Heart right ventricle (tissue), 16 donors: ENCODE measurements around the gene FXYD4. TPM values are rescaled to one million over a fixed set of nuclear protein-coding genes. Genes with fewer than 3 reads are reported as not detected.

ENCODE experiments used
- ATAC-seq, 8 donors: fragments of 200-7000 bp; cut with Tn5 transposase; one replicate each; pipeline ENCODE4 v1.9.1; 2020; ENCODE audit warnings: mild to moderate bottlenecking in 8 of 8, moderate library complexity in 8 of 8, moderate number of reproducible peaks in 1 of 8
- DNase-seq, 2 donors: peaks; one replicate each; pipeline ENCODE4 v3.0.0-alpha.2; 2020
- H3K27ac ChIP-seq, 10 donors: fragments of 200-600 bp; sonication (generic) in 2 of 10; one replicate each; pipeline versions ENCODE4 v1.5.0 to v1.8.0; 2020 to 2022; ENCODE audit warnings: mild to moderate bottlenecking in 3 of 10
- H3K27me3 ChIP-seq, 7 donors: fragments of 200-600 bp; one replicate each; pipeline ENCODE4 v1.8.0; 2021 to 2022; ENCODE audit warnings: mild to moderate bottlenecking in 2 of 7
- H3K36me3 ChIP-seq, 9 donors: fragments of 200-600 bp; sonication (generic) in 1 of 9; one replicate each; pipeline versions ENCODE4 v1.5.0 to v1.8.0; 2020 to 2022; ENCODE audit warnings: mild to moderate bottlenecking in 2 of 9
- H3K4me1 ChIP-seq, 9 donors: fragments of 200-600 bp; sonication (generic) in 1 of 9; one replicate each; pipeline versions ENCODE4 v1.5.0 to v1.8.0; 2020 to 2022; ENCODE audit warnings: mild to moderate bottlenecking in 4 of 9
- H3K4me3 ChIP-seq, 10 donors: fragments of 200-600 bp; sonication (generic) in 2 of 10; one replicate each; pipeline versions ENCODE4 v1.5.0 to v1.8.0; 2020 to 2022; ENCODE audit warnings: mild to moderate bottlenecking in 7 of 10, moderate library complexity in 2 of 10
- H3K9me3 ChIP-seq, 11 donors: fragments of 200-600 bp in 10 of 11; sonication (generic) in 2 of 11; one replicate each; pipeline versions ENCODE4 v1.5.0 to v1.8.0; 2013 to 2022; ENCODE audit warnings: mild to moderate bottlenecking in 2 of 11, control low read depth in 1 of 11, moderate library complexity in 1 of 11
- CTCF ChIP-seq, 9 donors: fragments of 200-600 bp; sonication (generic) in 2 of 9; IDR thresholded peaks; one replicate each; pipeline versions ENCODE4 v1.5.0 to v1.8.0; 2021 to 2022; ENCODE audit warnings: antibody characterized with exemption in 9 of 9, mild to moderate bottlenecking in 5 of 9, moderate library complexity in 1 of 9
- WGBS, 2 donors: extraction: QIAGEN DNeasy Blood & Tissue Kit; methylation state at CpG; one replicate each; pipeline ENCODE4 v1.1.7; 2013; ENCODE audit warnings: inconsistent platforms in 1 of 2; 5-methylcytosine and 5-hydroxymethylcytosine counted together
- intact Hi-C, 10 donors: fragments of 100-400 bp; cut with DNase I; formaldehyde crosslinking; loops; one replicate each; pipeline versions ENCODE4 v1.11.1 to v1.14.2; 2022
- polyA plus RNA-seq, 2 donors: library from polyadenylated mRNA; stranded (reverse); fragments of 200-250 nt; gene quantifications; one replicate each; pipeline ENCODE4 v1.2.3, GENCODE V29; 2013
- total RNA-seq, 10 donors: library from RNA; stranded (reverse); fragmentation: NEBNext Ultra II Directional in 3 of 10; extraction: Animal tissue kit (Norgen Biotek cat#: 25700) in 3 of 10; gene quantifications; one replicate each; pipeline versions ENCODE4 v1.2.1 to v1.2.4, GENCODE V29; 2021 to 2023
- donor health status: Arrhythmogenic right ventricular cardiomyopathy.
- donor health status: ischemic (EF 13 %, LVEDD 7.1; RV severe dilation, severe dysfunction).
- donor health status: healthy with polysubstance abuse.
- donor health status: DM: no; HTN: yes; CAD: no.
- donor health status: DM: no; HTN: no; CAD: no.
- donor health status: ischemic (EF 25% LVEDD 6.9; RV normal size, moderate dysfunction).
- donor health status: ischemic (EF 25% LVEDD 5.7; RV mildly dilated, moderate dysfunction).
- donor health status: healthy.
- donor health status: DM: yes; HTN: yes; CAD: no.
- donor health status: Ischemic cardiomyopathy.
- donor health status: ischemic (EF 35%, LVEDD 5.7; RV mildly dilated, moderate dysfunction).
- donor health status: nonischemic (EF 11% LVEDD 7.7; RV severe dilation, severe dysfunction).
- donor health status: DM: yes; HTN: yes; CAD: no.
- donor health status: PGD.
- donor health status: ischemic (EF 29% LVEDD 5.4; RV normal size, mild dysfunction).
- donor health status: nonischemic (EF 23%, LVEDD 6.1; RV moderate dilation, normal function).

FXYD4 gene
- total and polyA plus RNA-seq, 12 donors = 0.42 to 1.5 TPM; not detected in 10

GRCh38 chr10:43407148-43407575 lies 35.7 kb downstream of the FXYD4 start:
- Histone ChIP-seq H3K36me3 (peaks cover 0 to 18% (median 0%) of the 10 kb centered on the region in 9 donors), H3K27me3 (no peaks in the 10 kb centered on the region), H3K4me3 (peak overlapping the region; percentile 52 to 93 (median 83)), H3K9me3 (no peaks in the 10 kb centered on the region), H3K27ac (peak overlapping the region; percentile 96 to 100 (median 98)), H3K4me1 (peaks cover 2 to 64% (median 51%) of the 10 kb centered on the region in 9 donors)
- TF ChIP-seq CTCF (IDR thresholded peaks at IDR 0.05) = no peak
- 0 to 1% methylated on average over 59 of the region's 59 CpGs for WGBS, 2 donors
- DNase-seq (peak; percentile 50 to 67), ATAC-seq (peak in 6 of 8 donors; percentile 20 to 46 (median 30))
- intact Hi-C loops = loop anchor here in 2 of 10 donors (1.0 to 5.0 kb wide), 2 partner anchors 10 to 1590 kb away; no protein-coding TSS in a partner anchor

GRCh38 chr10:43407576-43408330 lies 36.3 kb downstream of the FXYD4 start:
- intact Hi-C loops = loop anchor here in 2 of 10 donors (1.0 to 5.0 kb wide), 3 partner anchors 10 to 1590 kb away; partner anchors contain the start of gene ZNF487 (in 1 of the 2)
- 2% methylated on average over 56 of the region's 56 CpGs for whole genome bisulfite sequencing, 2 donors
- Histone ChIP-seq H3K4me3 (peak overlapping the region; percentile 52 to 93 (median 83)), H3K36me3 (peaks cover 0 to 14% (median 0%) of the 10 kb centered on the region in 9 donors), H3K4me1 (peaks cover 2 to 58% (median 46%) of the 10 kb centered on the region in 9 donors), H3K27me3 (no peaks in the 10 kb centered on the region), H3K9me3 (no peaks in the 10 kb centered on the region), H3K27ac (peak overlapping the region; percentile 96 to 100 (median 98))
- DNase-seq (peak; percentile 86 to 92), ATAC-seq (peak; percentile 75 to 87 (median 79))
- peak in 7 of 9 donors; percentile 15 to 54 (median 42) for TF ChIP-seq CTCF (IDR thresholded peaks at IDR 0.05)

GRCh38 chr10:43408331-43408709 lies 36.9 kb downstream of the FXYD4 start:
- intact Hi-C loops = loop anchor here in 2 of 10 donors (2.0 to 5.0 kb wide), 2 partner anchors 28 to 1589 kb away; partner anchors contain the start of gene ZNF487 (in 1 of the 2)
- DNase-seq = no peak
- WGBS, 2 donors = 0 to 3% methylated on average over 31 of the region's 31 CpGs
- peak in 1 of 8 donors; percentile 3 for ATAC-seq
- H3K36me3 ChIP-seq = peaks cover 0 to 9% (median 0%) of the 10 kb centered on the region in 9 donors
- no peaks in the 10 kb centered on the region for H3K9me3 ChIP-seq
- peak overlapping the region; percentile 52 to 93 (median 83) for H3K4me3 ChIP-seq
- no peak for TF ChIP-seq CTCF (IDR thresholded peaks at IDR 0.05)
- H3K27me3 ChIP-seq = no peaks in the 10 kb centered on the region
- H3K4me1 ChIP-seq = peaks cover 2 to 52% (median 42%) of the 10 kb centered on the region in 9 donors
- peak overlapping the region; percentile 96 to 100 (median 98) for H3K27ac ChIP-seq

GRCh38 chr10:43408710-43409384 lies 37.4 kb downstream of the FXYD4 start, which contains the start of gene HNRNPF:
TSS of gene HNRNPF (minus strand) at chr10:43409186. CDS start at chr10:43387884, 21,302 bp downstream.
- H3K27ac ChIP-seq = peak within 1 kb of the TSS; percentile 96 to 100 (median 98)
- H3K4me1 ChIP-seq = peaks cover 2 to 47% (median 38%) of the 10 kb centered on the region in 9 donors
- peak; percentile 94 to 95 for DNase-seq
- no peaks in the 10 kb centered on the region for H3K27me3 ChIP-seq
- peaks cover 0 to 3% (median 0%) of the 10 kb centered on the region in 9 donors for H3K36me3 ChIP-seq
- ATAC-seq = peak; percentile 89 to 95 (median 92)
- H3K4me3 ChIP-seq = peak within 1 kb of the TSS; percentile 52 to 93 (median 83)
- no peaks in the 10 kb centered on the region for H3K9me3 ChIP-seq
- intact Hi-C loops = loop anchor here in 3 of 10 donors (1.0 to 5.0 kb wide), 5 partner anchors 11 to 1588 kb away; partner anchors contain the start of gene ZNF487 (in 1 of the 3)
- WGBS, 2 donors = 1% methylated on average over 59 to 68 of the region's 68 CpGs
- TF ChIP-seq CTCF (IDR thresholded peaks at IDR 0.05) = peak in 1 of 9 donors; percentile 8
